ENCODE measurements around the gene DPEP3. TPM values are rescaled to one million over a fixed set of nuclear protein-coding genes. Genes with fewer than 3 reads are reported as not detected.
A peak's percentile ranks its signal among the peaks of the same experiment; 100 is the strongest.

DPEP3 gene
- total RNA-seq, 1 donor from 2014 or later, result not detected

GRCh38 chr16:67931712-67932461 is 48.4 kb downstream of the DPEP3 start, which contains the start of gene CTRL:
Gene CTRL (minus strand): TSS chr16:67931862. CDS start chr16:67931852, 10 bp downstream.
- no peak for DNase-seq (ENCODE audit: low read depth in 2 of 2)

GRCh38 chr16:67930678-67931211 is 49.6 kb downstream of the DPEP3 start:
- no peak for DNase-seq (ENCODE audit: low read depth in 2 of 2)

GRCh38 chr16:67930191-67930590 is 50.1 kb downstream of the DPEP3 start:
- DNase-seq (ENCODE audit: low read depth in 2 of 2), result no peak

- peak; percentile 54 to 68 for DNase-seq (ENCODE audit: low read depth in 2 of 2)
These were observed 51.5 kb downstream of the DPEP3 start for GRCh38 chr16:67928561-67929364.

DNA sequence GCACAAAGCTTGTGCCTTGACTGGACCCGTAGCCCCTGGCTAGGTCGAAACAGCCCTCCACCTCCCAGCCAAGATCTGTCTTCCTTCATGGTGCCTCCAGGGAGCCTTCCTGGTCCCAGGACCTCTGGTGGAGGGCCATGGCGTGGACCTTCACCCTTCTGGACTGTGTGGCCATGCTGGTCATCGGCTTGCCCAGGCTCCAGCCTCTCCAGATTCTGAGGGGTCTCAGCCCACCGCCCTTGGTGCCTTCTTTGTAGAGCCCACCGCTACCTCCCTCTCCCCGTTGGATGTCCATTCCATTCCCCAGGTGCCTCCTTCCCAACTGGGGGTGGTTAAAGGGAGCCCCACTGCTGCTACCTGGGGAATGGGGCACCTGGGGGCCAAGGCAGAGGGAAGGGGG is 52.2 kb downstream of the DPEP3 start:
- no peak for DNase-seq (ENCODE audit: low read depth in 2 of 2)

DNA sequence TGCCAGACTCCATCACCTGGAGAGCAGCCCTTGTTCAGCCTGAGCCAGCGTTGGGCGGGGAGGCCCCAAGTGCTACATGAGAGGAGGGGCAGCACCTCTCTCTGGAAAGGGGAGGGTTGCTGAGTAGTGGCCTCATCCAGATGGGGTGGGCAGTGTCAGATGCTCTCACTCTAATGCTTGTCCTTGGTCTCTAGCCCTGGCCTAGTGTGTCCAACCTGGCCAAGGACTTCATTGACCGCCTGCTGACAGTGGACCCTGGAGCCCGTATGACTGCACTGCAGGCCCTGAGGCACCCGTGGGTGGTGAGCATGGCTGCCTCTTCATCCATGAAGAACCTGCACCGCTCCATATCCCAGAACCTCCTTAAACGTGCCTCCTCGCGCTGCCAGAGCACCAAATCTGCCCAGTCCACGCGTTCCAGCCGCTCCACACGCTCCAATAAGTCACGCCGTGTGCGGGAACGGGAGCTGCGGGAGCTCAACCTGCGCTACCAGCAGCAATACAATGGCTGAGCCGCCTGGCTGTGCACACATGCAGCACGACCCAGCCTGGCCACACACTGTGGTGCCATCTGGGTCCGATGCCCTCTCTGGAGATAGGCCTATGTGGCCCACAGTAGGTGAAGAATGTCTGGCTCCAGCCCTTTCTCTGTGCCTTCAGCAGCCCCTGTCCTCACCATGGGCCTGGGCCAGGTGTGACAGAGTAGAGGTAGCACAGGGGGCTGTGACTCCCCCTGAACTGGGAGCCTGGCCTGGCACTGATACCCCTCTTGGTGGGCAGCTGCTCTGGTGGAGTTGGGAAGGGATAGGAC is 53.0 kb downstream of the DPEP3 start:
- DNase-seq (ENCODE audit: low read depth in 2 of 2), result no peak

- DNase-seq (ENCODE audit: low read depth in 2 of 2), result peak; percentile 49 to 88
These were observed 54.0 kb downstream of the DPEP3 start for GRCh38 chr16:67926181-67926750.

Other genes with a start within 250 kb of the DPEP3 start
- 5.0 and 11.4 TPM in 2 replicates for gene RANBP10, start 173.9 kb downstream of the DPEP3 start, total RNA-seq
- 0.26 and 0.51 TPM in 2 replicates for gene TSNAXIP1, start 173.6 kb downstream of the DPEP3 start, total RNA-seq
- gene THAP11, start 138.2 kb downstream of the DPEP3 start, total RNA-seq, result 30.2 and 40.0 TPM in 2 replicates
- 214 and 283 TPM in 2 replicates for gene NUTF2, start 133.6 kb downstream of the DPEP3 start, total RNA-seq
- 14.5 and 20.0 TPM in 2 replicates for gene CENPT, start 132.8 kb downstream of the DPEP3 start, total RNA-seq
- 52.2 and 64.1 TPM in 2 replicates for gene EDC4, start 107.4 kb downstream of the DPEP3 start, total RNA-seq
- 0.13 TPM in 2 replicates for gene NRN1L, start 95.6 kb downstream of the DPEP3 start, total RNA-seq
- 8.7 and 17.6 TPM in 2 replicates for gene PSKH1, start 87.2 kb downstream of the DPEP3 start, total RNA-seq
- gene CTRL, start 48.6 kb downstream of the DPEP3 start, total RNA-seq, result 0.25 and 0.26 TPM in 2 replicates
- 76.5 and 89.4 TPM in 2 replicates for gene PSMB10, start 43.6 kb downstream of the DPEP3 start, total RNA-seq
- gene LCAT, start 36.4 kb downstream of the DPEP3 start, total RNA-seq, result 1.8 and 5.7 TPM in 2 replicates
- 46.7 and 97.0 TPM in 2 replicates for gene SLC12A4, start 11.9 kb downstream of the DPEP3 start, total RNA-seq
- 4.1 and 25.5 TPM in 2 replicates for gene DPEP2, start 19.0 kb upstream of the DPEP3 start, total RNA-seq
- gene DPEP2NB, start 35.4 kb upstream of the DPEP3 start, total RNA-seq, result not detected in 2 replicates
- 14.5 and 27.6 TPM in 2 replicates for gene DDX28, start 42.7 kb upstream of the DPEP3 start, total RNA-seq
- 19.4 and 22.5 TPM in 2 replicates for gene DUS2, start 42.8 kb upstream of the DPEP3 start, total RNA-seq
- gene NFATC3, start 104.9 kb upstream of the DPEP3 start, total RNA-seq, result 15.7 and 24.9 TPM in 2 replicates